Naive thymus-derived CD4-positive, alpha-beta T cell (primary cell): ENCODE measurements around the gene TXNRD2. TPM values are rescaled to one million over a fixed set of nuclear protein-coding genes. Genes with fewer than 3 reads are reported as not detected.

Experiments used
- ATAC-seq: fragments of 150-1000 bp; cut with Tn5 transposase; 2 replicates; pipeline ENCODE4 v1.10.0; 2021; ENCODE audit warnings: mild to moderate bottlenecking, moderate library complexity
- CTCF ChIA-PET: fragments of 350-600 bp; sonication (Branson Sonifier 250); formaldehyde crosslinking; loops from one replicate; lab custom pipeline; 2021; ENCODE audit warnings: antibody characterized with exemption; lab: Charles Lee
- POLR2A ChIA-PET: fragments of 350-600 bp; sonication (Branson Sonifier 250); formaldehyde crosslinking; loops from one replicate; lab custom pipeline; 2021; ENCODE audit warnings: antibody characterized with exemption, inconsistent platforms; lab: Charles Lee
- DNase-seq, 9 donors: peaks; one replicate each; pipeline versions ENCODE4 v3.0.0 to v3.0.0-alpha.2; 2020 to 2022; ENCODE audit warnings: mixed read lengths in 1 of 9
- H3K27ac ChIP-seq: one replicate; pipeline ENCODE4 v1.7.0; 2013; ENCODE audit warnings: mild to moderate bottlenecking, low read depth, low read length, moderate library complexity
- H3K27me3 ChIP-seq, 2 donors: one replicate each; pipeline ENCODE4 v1.7.0; 2013; ENCODE audit warnings: low read length in 2 of 2, mild to moderate bottlenecking in 2 of 2, moderate library complexity in 2 of 2; ENCODE audit not compliant: control insufficient read depth in 2 of 2, insufficient read depth in 2 of 2
- H3K36me3 ChIP-seq, 3 experiments: 1 replicate in 2 of 3; 2 replicates in 1 of 3; pipeline ENCODE4 v1.7.0; 2013; ENCODE audit warnings: low read length in 3 of 3, mild to moderate bottlenecking in 3 of 3, moderate library complexity in 1 of 3; ENCODE audit not compliant: insufficient read depth in 3 of 3, control insufficient read depth in 2 of 3
- H3K4me1 ChIP-seq, 2 donors: one replicate each; pipeline ENCODE4 v1.7.0; 2013; ENCODE audit warnings: low read length in 2 of 2, mild to moderate bottlenecking in 2 of 2, moderate library complexity in 1 of 2; ENCODE audit not compliant: control insufficient read depth in 2 of 2, insufficient read depth in 2 of 2
- H3K4me3 ChIP-seq: 2 replicates; pipeline ENCODE4 v1.7.0; 2013; ENCODE audit warnings: mild to moderate bottlenecking, low read length
- H3K9me3 ChIP-seq, 3 experiments: 1 replicate in 2 of 3; 2 replicates in 1 of 3; pipeline ENCODE4 v1.7.0; 2013; ENCODE audit warnings: low read length in 3 of 3; ENCODE audit not compliant: control insufficient read depth in 2 of 3
- H3K27ac Mint-ChIP-seq, 9 donors: one replicate each; pipeline ENCODE4 v1.8.0; 2020 to 2022; ENCODE audit warnings: mixed read lengths in 9 of 9, mild to moderate bottlenecking in 8 of 9, moderate library complexity in 5 of 9, inconsistent platforms in 2 of 9
- H3K27me3 Mint-ChIP-seq, 5 donors: one replicate each; pipeline ENCODE4 v1.8.0; 2021 to 2022; ENCODE audit warnings: mixed read lengths in 5 of 5, mild to moderate bottlenecking in 1 of 5
- H3K36me3 Mint-ChIP-seq, 5 donors: one replicate each; pipeline ENCODE4 v1.8.0; 2020 to 2022; ENCODE audit warnings: mixed read lengths in 5 of 5, mild to moderate bottlenecking in 3 of 5, inconsistent platforms in 1 of 5
- H3K4me1 Mint-ChIP-seq, 7 donors: one replicate each; pipeline ENCODE4 v1.8.0; 2020 to 2022; ENCODE audit warnings: mixed read lengths in 7 of 7, mild to moderate bottlenecking in 3 of 7, inconsistent platforms in 1 of 7
- H3K4me3 Mint-ChIP-seq, 10 donors: one replicate each; pipeline ENCODE4 v1.8.0; 2020 to 2022; ENCODE audit warnings: mild to moderate bottlenecking in 10 of 10, mixed read lengths in 10 of 10, moderate library complexity in 6 of 10, inconsistent platforms in 2 of 10
- H3K9me3 Mint-ChIP-seq, 11 donors: one replicate each; pipeline ENCODE4 v1.8.0; 2020 to 2022; ENCODE audit warnings: mixed read lengths in 11 of 11, mild to moderate bottlenecking in 4 of 11, inconsistent platforms in 1 of 11, moderate library complexity in 1 of 11
- intact Hi-C, 2 donors: fragments of 100-400 bp; cut with micrococcal nuclease; formaldehyde crosslinking; loops; one replicate each; pipeline ENCODE4 v1.15.1; 2023
- polyA plus RNA-seq, 2 donors: library from polyadenylated mRNA; unstranded; fragments of 300-500 nt; fragmentation: Illumina TruSeq; gene quantifications; one replicate each; pipeline ENCODE4 v1.2.3, GENCODE V29; 2021
- total RNA-seq, 6 experiments: library from RNA in 5 of 6; stranded (reverse) in 5 of 6; gene quantifications; 1 replicate in 5 of 6; 2 replicates in 1 of 6; pipeline ENCODE4 v1.2.3 and lab custom pipeline; 2021 to 2026

TXNRD2 gene
- total and polyA plus RNA-seq, 7 experiments from 2014 or later: 14.0 to 39.0 (median 26.1) TPM

GRCh38 chr22:19874307-19875060 is 67.1 kb downstream of the TXNRD2 start:
- peak; percentile 68 for ATAC-seq
- Mint-ChIP-seq H3K27me3 (no peaks in the 10 kb centered on the region), H3K4me3 (peak overlapping the region; percentile 9 to 61 (median 52)), H3K4me1 (peaks cover 0 to 13% (median 10%) of the 10 kb centered on the region in 7 donors), H3K9me3 (no peaks in the 10 kb centered on the region), H3K27ac (peak overlapping the region in 8 of 9 donors; percentile 52 to 81 (median 72)), H3K36me3 (no peaks in the 10 kb centered on the region)
- intact Hi-C loops: loop anchor here in 1 of 2 donors (1.0 kb wide), 1 partner anchor 17 kb away; no protein-coding TSS in a partner anchor
- Histone ChIP-seq H3K36me3 (no peaks in the 10 kb centered on the region), H3K4me3 (no peak overlapping the region), H3K9me3 (no peaks in the 10 kb centered on the region), H3K4me1 (peaks cover 0 to 17% of the 10 kb centered on the region in 2 donors), H3K27me3 (no peaks in the 10 kb centered on the region), H3K27ac (peak overlapping the region; percentile 47)
- POLR2A ChIA-PET: interaction anchor here (4.2 to 5.4 kb wide), 3 partner anchors 12 to 19 kb away, joined by 27 to 36 read pairs (median 28); partner anchors contain the start of genes GNB1L and RTL10
- peak in 4 of 9 donors; percentile 37 to 51 (median 46) for DNase-seq
- CTCF ChIA-PET: interaction anchor here (1.0 kb wide), 1 partner anchor 118 kb away, joined by 3 read pairs; no protein-coding TSS in a partner anchor

- no peaks in the 10 kb centered on the region for H3K36me3 ChIP-seq
- Mint-ChIP-seq H3K4me3 (peak overlapping the region in 6 of 10 donors; percentile 29 to 61 (median 52)), H3K27ac (peak overlapping the region in 8 of 9 donors; percentile 52 to 81 (median 72)), H3K36me3 (no peaks in the 10 kb centered on the region), H3K4me1 (peaks cover 0 to 13% (median 10%) of the 10 kb centered on the region in 7 donors), H3K9me3 (no peaks in the 10 kb centered on the region), H3K27me3 (no peaks in the 10 kb centered on the region)
- no peaks in the 10 kb centered on the region for H3K27me3 ChIP-seq
- peaks cover 0 to 17% of the 10 kb centered on the region in 2 donors for H3K4me1 ChIP-seq
- intact Hi-C loops: loop anchor here in 1 of 2 donors (1.0 kb wide), 1 partner anchor 17 kb away; no protein-coding TSS in a partner anchor
- ChIA-PET POLR2A (interaction anchor here (4.2 to 5.4 kb wide), 3 partner anchors 12 to 19 kb away, joined by 27 to 36 read pairs (median 28); partner anchors contain the start of genes GNB1L and RTL10), CTCF (interaction anchor here (1.0 kb wide), 1 partner anchor 118 kb away, joined by 3 read pairs; no protein-coding TSS in a partner anchor)
- no peak overlapping the region for H3K4me3 ChIP-seq
- H3K9me3 ChIP-seq: no peaks in the 10 kb centered on the region
- ATAC-seq (no peak), DNase-seq (no peak)
- H3K27ac ChIP-seq: peak overlapping the region; percentile 47
These were observed 67.7 kb downstream of the TXNRD2 start for GRCh38 chr22:19873960-19874306.

- Histone ChIP-seq H3K4me3 (no peak overlapping the region), H3K4me1 (peaks cover 0 to 17% of the 10 kb centered on the region in 2 donors), H3K9me3 (no peaks in the 10 kb centered on the region), H3K36me3 (no peaks in the 10 kb centered on the region), H3K27me3 (no peaks in the 10 kb centered on the region), H3K27ac (no peak overlapping the region)
- intact Hi-C loops: no loop called here
- Mint-ChIP-seq H3K9me3 (no peaks in the 10 kb centered on the region), H3K4me1 (peaks cover 5 to 16% (median 10%) of the 10 kb centered on the region in 7 donors), H3K27me3 (no peaks in the 10 kb centered on the region), H3K36me3 (no peaks in the 10 kb centered on the region), H3K27ac (peak overlapping the region in 1 of 9 donors; percentile 75), H3K4me3 (peak overlapping the region in 1 of 10 donors; percentile 61)
- POLR2A ChIA-PET: interaction anchor here (4.2 to 5.4 kb wide), 3 partner anchors 13 to 18 kb away, joined by 27 to 36 read pairs (median 28); partner anchors contain the start of genes GNB1L and RTL10
- CTCF ChIA-PET: interaction anchor here (1.0 kb wide), 1 partner anchor 117 kb away, joined by 3 read pairs; no protein-coding TSS in a partner anchor
- ATAC-seq (no peak), DNase-seq (peak in 1 of 9 donors; percentile 4)
These were observed 68.3 kb downstream of the TXNRD2 start for GRCh38 chr22:19873138-19873959.

GRCh38 chr22:19872779-19873137 is 68.9 kb downstream of the TXNRD2 start:
- Mint-ChIP-seq H3K9me3 (no peaks in the 10 kb centered on the region), H3K27me3 (peaks cover 0 to 4% (median 0%) of the 10 kb centered on the region in 5 donors), H3K27ac (no peak overlapping the region), H3K4me1 (peaks cover 7 to 22% (median 10%) of the 10 kb centered on the region in 7 donors), H3K4me3 (no peak overlapping the region), H3K36me3 (peaks cover 0 to 4% (median 4%) of the 10 kb centered on the region in 5 donors)
- POLR2A ChIA-PET: no interaction called here
- H3K27me3 ChIP-seq: no peaks in the 10 kb centered on the region
- CTCF ChIA-PET: no interaction called here
- ATAC-seq (no peak), DNase-seq (no peak)
- H3K4me3 ChIP-seq: no peak overlapping the region
- no peaks in the 10 kb centered on the region for H3K9me3 ChIP-seq
- H3K27ac ChIP-seq: no peak overlapping the region
- no peaks in the 10 kb centered on the region for H3K36me3 ChIP-seq
- peaks cover 0 to 17% of the 10 kb centered on the region in 2 donors for H3K4me1 ChIP-seq
- intact Hi-C loops: no loop called here

GRCh38 chr22:19871845-19872778 is 69.5 kb downstream of the TXNRD2 start:
- Histone ChIP-seq H3K9me3 (no peaks in the 10 kb centered on the region), H3K4me1 (peaks cover 0 to 17% of the 10 kb centered on the region in 2 donors), H3K4me3 (no peak overlapping the region), H3K36me3 (no peaks in the 10 kb centered on the region), H3K27ac (no peak overlapping the region), H3K27me3 (no peaks in the 10 kb centered on the region)
- no peak overlapping the region for H3K4me3 Mint-ChIP-seq
- ChIA-PET POLR2A (no interaction called here), CTCF (no interaction called here)
- no peak for ATAC-seq
- peak in 1 of 9 donors; percentile 6 for DNase-seq
- no peak overlapping the region for H3K27ac Mint-ChIP-seq
- H3K36me3 Mint-ChIP-seq: peaks cover 0 to 4% (median 4%) of the 10 kb centered on the region in 5 donors
- peaks cover 0 to 5% (median 0%) of the 10 kb centered on the region in 5 donors for H3K27me3 Mint-ChIP-seq
- H3K4me1 Mint-ChIP-seq: peaks cover 6 to 23% (median 10%) of the 10 kb centered on the region in 7 donors
- intact Hi-C loops: no loop called here
- H3K9me3 Mint-ChIP-seq: no peaks in the 10 kb centered on the region
